Kidney (tissue), 14 donors: Measurements from ENCODE around the gene TACC3. TPM values are rescaled to one million over a fixed set of nuclear protein-coding genes. Genes with fewer than 3 reads are reported as not detected.

Experiments
- DNase-seq, 5 donors: peaks; one replicate each; pipeline ENCODE4 v3.0.0-alpha.2; 2013 to 2020
- FAIRE-seq: peaks from 2 replicates; lab custom pipeline; 2012; peaks lifted over from hg19 to GRCh38; lab: Jason Lieb, UNC
- H3K27ac ChIP-seq, 2 donors: one replicate each; pipeline ENCODE4 v1.7.0; 2013; ENCODE audit warnings: low read depth in 2 of 2, low read length in 2 of 2, inconsistent platforms in 1 of 2
- H3K27me3 ChIP-seq: one replicate; pipeline ENCODE4 v1.7.1; 2013; ENCODE audit warnings: low read length, inconsistent platforms; ENCODE audit not compliant: control insufficient read depth, insufficient read depth
- H3K36me3 ChIP-seq, 3 donors: one replicate each; pipeline versions ENCODE4 v1.7.0 to v1.7.1; 2013; ENCODE audit warnings: low read length in 3 of 3, control low read depth in 1 of 3, inconsistent platforms in 1 of 3; ENCODE audit not compliant: insufficient read depth in 3 of 3, control insufficient read depth in 2 of 3
- H3K4me1 ChIP-seq, 3 donors: one replicate each; pipeline versions ENCODE4 v1.7.0 to v1.7.1; 2013; ENCODE audit warnings: low read length in 3 of 3, inconsistent platforms in 1 of 3, low read depth in 1 of 3; ENCODE audit not compliant: control insufficient read depth in 2 of 3, insufficient read depth in 2 of 3
- H3K4me3 ChIP-seq, 3 donors: one replicate each; pipeline versions ENCODE4 v1.7.0 to v1.8.1; 2013; ENCODE audit warnings: low read length in 3 of 3, control low read depth in 1 of 3, inconsistent platforms in 1 of 3
- H3K9ac ChIP-seq, 3 donors: one replicate each; pipeline versions ENCODE4 v1.7.0 to v1.7.1; 2013; ENCODE audit warnings: low read length in 3 of 3, control low read depth in 1 of 3, inconsistent platforms in 1 of 3
- H3K9me3 ChIP-seq, 3 donors: one replicate each; pipeline versions ENCODE4 v1.7.0 to v1.7.1; 2013; ENCODE audit warnings: low read length in 3 of 3, control low read depth in 1 of 3, inconsistent platforms in 1 of 3; ENCODE audit not compliant: control insufficient read depth in 2 of 3, insufficient read depth in 1 of 3
- intact Hi-C: fragments of 100-400 bp; cut with DNase I; formaldehyde crosslinking; loops from one replicate; pipeline ENCODE4 v1.11.1; 2022
- polyA plus RNA-seq: library from polyadenylated mRNA; stranded (reverse); fragments of 350-450 nt; fragmentation: Illumina TruSeq; extraction: RNeasy Lipid Tissue Mini Kit (QIAGEN cat#74804); gene quantifications from one replicate; pipeline ENCODE4 v1.2.3, GENCODE V29; 2014; ENCODE audit warnings: low read depth, low replicate concordance; ENCODE audit not compliant: insufficient read depth
- total RNA-seq: library from RNA; stranded (reverse); fragmentation: NEBNext Ultra II Directional; extraction: Animal tissue kit (Norgen Biotek cat#: 25700); gene quantifications from one replicate; pipeline ENCODE4 v1.2.1, GENCODE V29; 2021
- TF ChIP-seq, protein P1 (sequence below): IDR thresholded peaks from 3 replicates; pipeline ENCODE4 v1.5.1; 2012; ENCODE audit warnings: mild to moderate bottlenecking, moderate library complexity, borderline replicate concordance; ENCODE audit not compliant: insufficient read depth; ENCODE audit errors: extremely low read depth
- donor health status: control.
- donor health status: control.
- donor health status: control.
- donor health status: control.
- donor health status: control.
- donor health status: DM: yes; HTN: yes; CAD: no.
- donor health status: Normal renal cell carcinoma (clear cell type).

Gene TACC3
- total and polyA plus RNA-seq, 2 donors from 2014 or later: 4.9 to 12.2 TPM

DNA sequence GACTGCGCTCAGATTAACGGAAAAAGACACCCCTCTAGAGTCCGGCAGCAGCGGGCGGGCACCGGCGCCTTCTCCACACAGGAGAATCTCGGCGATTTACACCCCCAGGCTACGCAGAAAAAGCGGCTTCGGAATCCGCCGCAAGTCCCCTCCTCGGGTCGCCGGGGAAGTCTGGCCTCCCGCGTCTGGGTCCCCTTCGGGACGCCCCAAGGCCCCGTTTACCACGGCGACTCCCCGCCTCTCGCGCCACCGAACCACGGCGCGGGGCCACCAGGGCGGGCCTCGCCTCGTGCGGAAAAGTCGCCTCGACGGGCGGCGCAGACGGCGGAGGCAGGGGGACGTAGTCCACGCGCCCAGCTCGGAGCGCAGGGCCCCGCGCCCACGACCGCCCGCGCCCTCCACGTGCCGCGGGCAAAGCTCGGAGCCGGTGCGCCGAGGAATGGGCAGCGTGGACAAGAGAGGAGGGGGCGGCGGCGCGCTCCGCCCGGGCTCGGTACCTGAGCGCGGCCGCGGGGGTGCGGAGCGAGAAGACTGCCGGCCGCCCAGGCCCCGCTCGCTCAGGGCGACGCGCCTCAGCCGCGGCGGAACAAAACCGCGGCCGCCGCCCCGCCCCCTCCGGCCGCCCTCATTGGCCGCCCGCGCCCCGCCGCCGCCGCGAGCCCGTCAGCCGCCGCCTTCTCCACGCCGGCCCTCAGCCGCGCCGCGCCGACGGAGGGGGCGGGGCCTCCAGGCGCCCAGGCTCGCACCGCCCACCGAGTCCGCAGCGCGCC, 37.4 kb upstream of the TACC3 start, which contains the start of gene FAM53A:
TSS of gene FAM53A (minus strand) at position 578 of the 770 bp plus-strand sequence. CDS start 15,572 bp downstream, outside the sequence.
- TF ChIP-seq, protein P1, sequence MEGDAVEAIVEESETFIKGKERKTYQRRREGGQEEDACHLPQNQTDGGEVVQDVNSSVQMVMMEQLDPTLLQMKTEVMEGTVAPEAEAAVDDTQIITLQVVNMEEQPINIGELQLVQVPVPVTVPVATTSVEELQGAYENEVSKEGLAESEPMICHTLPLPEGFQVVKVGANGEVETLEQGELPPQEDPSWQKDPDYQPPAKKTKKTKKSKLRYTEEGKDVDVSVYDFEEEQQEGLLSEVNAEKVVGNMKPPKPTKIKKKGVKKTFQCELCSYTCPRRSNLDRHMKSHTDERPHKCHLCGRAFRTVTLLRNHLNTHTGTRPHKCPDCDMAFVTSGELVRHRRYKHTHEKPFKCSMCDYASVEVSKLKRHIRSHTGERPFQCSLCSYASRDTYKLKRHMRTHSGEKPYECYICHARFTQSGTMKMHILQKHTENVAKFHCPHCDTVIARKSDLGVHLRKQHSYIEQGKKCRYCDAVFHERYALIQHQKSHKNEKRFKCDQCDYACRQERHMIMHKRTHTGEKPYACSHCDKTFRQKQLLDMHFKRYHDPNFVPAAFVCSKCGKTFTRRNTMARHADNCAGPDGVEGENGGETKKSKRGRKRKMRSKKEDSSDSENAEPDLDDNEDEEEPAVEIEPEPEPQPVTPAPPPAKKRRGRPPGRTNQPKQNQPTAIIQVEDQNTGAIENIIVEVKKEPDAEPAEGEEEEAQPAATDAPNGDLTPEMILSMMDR: no peak
- Histone ChIP-seq H3K4me3 (peak within 1 kb of the TSS; percentile 47 to 59 (median 57)), H3K9me3 (no peaks in the 10 kb centered on the region), H3K27me3 (no peaks in the 10 kb centered on the region), H3K4me1 (peaks cover 3 to 8% (median 4%) of the 10 kb centered on the region in 3 donors), H3K27ac (peak within 1 kb of the TSS; percentile 47 to 77), H3K9ac (peak within 1 kb of the TSS in 2 of 3 donors; percentile 16 to 32), H3K36me3 (no peaks in the 10 kb centered on the region)
- DNase-seq (peak; percentile 68 to 96 (median 92)), FAIRE-seq (no peak)
- intact Hi-C loops: no loop called here

DNA sequence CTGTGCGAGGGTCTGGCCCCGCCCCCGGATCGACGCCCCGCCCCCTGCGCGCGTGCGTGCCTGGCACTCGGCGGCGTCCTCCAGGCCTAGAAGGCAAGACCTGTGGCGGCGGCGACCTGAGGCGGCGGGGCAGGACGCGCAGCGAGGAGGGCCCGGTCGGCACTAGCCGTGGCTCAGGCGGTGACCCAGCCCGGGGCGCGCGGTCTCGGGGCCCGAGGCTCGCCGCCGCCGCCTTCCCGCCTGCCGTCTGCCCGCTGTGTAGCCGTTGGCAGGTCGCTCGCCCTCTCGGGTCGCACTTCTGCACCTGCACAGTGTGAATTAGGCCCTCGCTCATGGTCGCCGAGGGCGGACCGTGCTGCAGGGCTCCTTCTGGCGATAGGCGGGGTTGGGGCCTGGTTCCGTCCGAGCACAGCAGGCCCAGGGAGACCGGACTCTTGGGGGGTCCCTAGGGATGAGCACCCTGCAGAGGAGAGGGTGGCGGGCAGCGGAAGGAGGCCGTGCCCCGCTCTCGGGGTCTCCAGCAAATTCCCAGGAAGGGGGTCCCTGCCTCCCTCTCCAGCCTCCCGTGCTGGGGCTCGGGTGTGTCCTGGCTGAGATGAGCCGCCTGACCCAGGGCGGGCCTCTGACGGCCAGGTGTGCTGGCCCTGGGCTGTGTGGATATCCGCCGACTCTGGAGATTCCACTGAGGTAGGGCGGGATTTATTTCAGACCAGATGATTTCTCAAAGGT, 36.7 kb upstream of the TACC3 start:
- no peak overlapping the region for H3K9ac ChIP-seq
- intact Hi-C loops: no loop called here
- no peaks in the 10 kb centered on the region for H3K27me3 ChIP-seq
- peak overlapping the region; percentile 20 to 77 for H3K27ac ChIP-seq
- H3K4me3 ChIP-seq: peak overlapping the region in 2 of 3 donors; percentile 11 to 50
- FAIRE-seq (no peak), DNase-seq (peak in 3 of 5 donors; percentile 26 to 96 (median 83))
- H3K4me1 ChIP-seq: peaks cover 3 to 8% (median 4%) of the 10 kb centered on the region in 3 donors
- H3K9me3 ChIP-seq: no peaks in the 10 kb centered on the region
- no peaks in the 10 kb centered on the region for H3K36me3 ChIP-seq
- TF ChIP-seq, protein P1: no peak

DNA sequence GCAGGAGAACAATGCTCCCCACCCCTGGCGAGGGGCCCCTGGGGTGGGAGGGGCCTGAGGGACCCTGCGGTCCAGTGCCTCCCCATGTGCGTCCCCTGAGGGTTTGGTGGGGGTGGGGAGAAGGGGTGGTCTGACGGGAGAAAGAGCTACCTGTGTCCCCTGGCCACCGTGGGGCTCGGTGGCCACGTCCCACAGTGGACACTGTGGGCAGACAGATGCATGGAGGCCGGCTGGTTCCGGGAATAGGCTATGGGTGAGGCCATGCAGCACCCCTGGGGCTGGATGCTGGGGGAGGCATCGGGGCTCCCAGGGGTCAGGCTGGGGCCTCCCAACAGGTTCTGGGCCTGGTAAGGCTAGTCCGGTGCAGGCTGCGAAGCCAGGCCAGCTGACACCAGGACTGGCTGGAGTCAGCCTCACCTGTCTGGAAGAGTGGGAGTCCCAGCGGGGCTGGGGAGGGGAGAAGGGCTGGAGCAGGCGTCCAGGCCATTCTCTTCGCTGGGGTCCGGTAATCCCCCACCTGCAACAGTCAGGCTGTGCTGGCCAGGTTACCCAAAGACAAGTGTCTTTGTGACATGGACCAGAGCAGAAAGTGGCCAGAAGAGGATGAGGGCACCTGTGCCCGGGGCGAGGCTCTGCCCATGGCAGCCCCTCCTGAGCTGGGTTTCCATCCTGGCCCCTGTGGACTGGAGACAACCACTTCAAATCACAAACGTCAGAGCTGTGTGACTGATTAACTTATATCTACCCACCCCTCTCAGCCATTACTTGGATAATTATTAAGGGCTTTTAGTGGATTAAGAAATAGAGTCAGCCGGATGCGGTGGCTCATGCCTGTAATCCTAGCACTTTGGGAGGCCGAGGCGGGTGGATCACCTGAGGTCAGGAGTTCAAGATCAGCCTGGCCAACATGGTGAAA, 35.8 kb upstream of the TACC3 start:
- FAIRE-seq: no peak
- Histone ChIP-seq H3K4me1 (peaks cover 3 to 8% (median 4%) of the 10 kb centered on the region in 3 donors), H3K4me3 (peak overlapping the region in 1 of 3 donors; percentile 18), H3K27me3 (no peaks in the 10 kb centered on the region), H3K9ac (no peak overlapping the region), H3K36me3 (peaks cover 0 to 1% (median under 1%) of the 10 kb centered on the region in 3 donors), H3K9me3 (no peaks in the 10 kb centered on the region), H3K27ac (peak overlapping the region; percentile 77)
- intact Hi-C loops: no loop called here
- peak in 4 of 5 donors; percentile 42 to 82 (median 79) for DNase-seq
- TF ChIP-seq, protein P1: no peak
